GM19351 (cell line): ENCODE measurements around the gene MICB.
"Not testable (repeated sequence)": the region's sequence is repeated elsewhere in the genome, so short reads cannot be mapped to it uniquely, and the experiment has no call there.

Source experiments
- ATAC-seq: cut with Tn5 transposase; IDR thresholded peaks from one replicate; pipeline ENCODE4 v1.9.1; 2021; ENCODE audit warnings: mild to moderate bottlenecking, moderate library complexity; ENCODE audit not compliant: unreplicated experiment

Gene MICB

DNA sequence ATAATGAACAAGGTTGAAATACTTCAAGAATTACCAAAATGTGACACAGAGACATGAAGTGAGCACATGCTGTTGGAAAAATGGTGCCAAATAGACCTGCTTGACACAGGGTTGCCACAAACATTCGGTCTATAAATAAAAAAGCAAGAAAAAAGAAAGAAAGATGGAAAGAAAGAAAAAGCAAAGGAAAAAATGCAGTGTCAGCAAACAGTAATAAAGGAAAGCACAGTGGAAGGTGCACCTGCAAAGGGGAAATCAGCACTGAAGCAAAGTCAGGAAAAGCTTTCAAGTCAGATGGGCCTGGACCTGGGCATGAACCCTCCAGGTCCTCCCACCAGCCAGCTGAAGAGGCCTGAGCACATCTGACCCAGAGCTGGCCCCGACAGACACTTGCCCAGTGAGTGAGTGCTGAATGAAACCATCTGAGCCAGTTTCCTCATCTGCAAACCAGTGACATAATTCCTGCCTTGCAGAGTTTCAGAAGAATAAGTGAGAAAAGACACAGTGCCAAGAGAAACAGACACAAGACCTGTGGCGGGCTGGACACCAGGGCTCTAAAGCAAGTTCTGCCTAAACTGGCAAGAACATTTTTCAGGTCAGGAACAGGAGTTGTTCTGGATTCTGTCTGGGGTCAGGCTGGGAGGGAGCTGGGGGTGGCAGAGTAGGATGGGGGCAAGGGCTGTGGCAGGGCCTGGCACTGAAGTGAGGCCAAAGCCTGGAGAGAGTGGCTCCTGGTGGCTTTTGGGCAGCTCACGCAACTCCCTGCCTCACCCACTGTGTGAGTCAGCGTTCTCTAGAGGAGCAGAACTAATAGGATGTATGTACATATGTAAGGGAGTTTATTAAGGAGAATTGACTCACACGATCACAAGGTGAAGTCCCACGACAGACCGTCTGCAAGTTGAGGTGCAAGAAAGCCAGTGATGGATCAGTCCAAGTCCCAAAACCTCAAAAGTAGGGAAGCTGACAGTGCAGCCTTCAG is 23.9 kb upstream of the MICB start:
- no peak for ATAC-seq

DNA sequence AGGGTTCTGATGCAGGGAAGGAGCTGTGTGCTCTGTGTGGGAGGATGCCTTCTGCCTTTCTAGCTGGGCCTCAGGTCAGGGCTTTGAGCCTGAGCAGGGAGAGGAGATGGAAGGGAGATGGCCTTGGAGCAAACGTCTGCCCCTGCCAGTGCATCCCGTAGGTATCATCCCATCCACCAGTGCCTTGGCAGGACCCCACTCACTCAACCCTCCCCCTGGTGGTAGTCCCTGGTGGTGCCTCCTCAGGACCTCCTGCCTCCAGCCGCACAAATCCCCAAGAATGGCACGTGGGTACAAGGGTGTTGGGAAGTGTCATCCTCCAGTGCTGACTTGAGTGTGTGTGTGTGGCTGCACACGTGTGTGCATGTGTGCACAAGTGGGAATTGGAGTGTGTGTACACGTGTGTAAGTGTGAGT is 23.1 kb upstream of the MICB start:
- ATAC-seq, result no peak

DNA sequence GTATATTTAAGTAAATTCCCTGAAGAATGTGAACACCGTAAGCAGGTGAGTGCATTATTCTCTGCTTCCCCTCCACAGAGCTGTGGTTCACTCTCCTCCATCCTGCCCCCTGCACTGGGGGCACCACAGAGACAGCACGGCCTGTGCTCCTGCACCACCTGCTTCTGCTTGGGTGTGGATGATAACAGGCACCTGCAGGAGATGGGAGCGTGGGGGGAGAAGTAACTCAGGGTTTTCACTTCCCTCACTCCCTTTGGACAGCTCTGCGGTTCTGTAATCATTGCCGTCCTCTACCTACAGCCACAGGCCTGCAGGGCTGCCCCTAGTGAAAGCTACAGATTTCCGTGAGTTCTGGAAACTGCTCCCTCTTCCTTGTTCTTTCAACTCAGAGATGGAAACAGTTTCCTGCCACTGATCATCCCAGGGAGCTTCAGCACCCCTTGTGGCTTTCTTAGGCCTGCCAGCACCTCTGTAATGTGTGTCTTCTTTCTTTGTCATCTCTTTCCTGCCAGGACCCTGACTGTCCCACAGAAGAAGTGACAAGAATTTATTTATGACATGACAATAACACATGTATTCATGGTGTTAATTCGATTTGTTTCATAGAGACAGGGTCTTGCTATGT is 21.3 kb upstream of the MICB start:
- ATAC-seq, result no peak

DNA sequence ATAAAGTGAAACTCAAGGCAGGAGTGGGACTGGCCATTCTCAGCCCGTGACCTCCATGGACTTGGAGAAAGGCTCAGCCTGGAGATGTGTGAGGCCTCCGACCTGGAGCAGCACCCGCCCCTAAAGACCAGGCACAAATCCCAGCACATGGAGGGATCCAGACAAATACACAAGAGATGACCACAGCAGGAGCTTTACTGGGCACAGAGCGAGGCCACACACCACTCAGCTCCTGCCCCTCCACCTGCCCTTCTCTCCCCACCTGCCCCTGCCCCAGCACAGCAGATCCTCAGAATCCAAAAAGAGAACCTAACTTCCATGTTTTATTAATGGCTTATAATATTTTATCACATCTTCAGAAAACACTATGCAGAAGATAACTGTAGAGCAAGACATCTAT is 20.4 kb upstream of the MICB start:
- no peak for ATAC-seq

DNA sequence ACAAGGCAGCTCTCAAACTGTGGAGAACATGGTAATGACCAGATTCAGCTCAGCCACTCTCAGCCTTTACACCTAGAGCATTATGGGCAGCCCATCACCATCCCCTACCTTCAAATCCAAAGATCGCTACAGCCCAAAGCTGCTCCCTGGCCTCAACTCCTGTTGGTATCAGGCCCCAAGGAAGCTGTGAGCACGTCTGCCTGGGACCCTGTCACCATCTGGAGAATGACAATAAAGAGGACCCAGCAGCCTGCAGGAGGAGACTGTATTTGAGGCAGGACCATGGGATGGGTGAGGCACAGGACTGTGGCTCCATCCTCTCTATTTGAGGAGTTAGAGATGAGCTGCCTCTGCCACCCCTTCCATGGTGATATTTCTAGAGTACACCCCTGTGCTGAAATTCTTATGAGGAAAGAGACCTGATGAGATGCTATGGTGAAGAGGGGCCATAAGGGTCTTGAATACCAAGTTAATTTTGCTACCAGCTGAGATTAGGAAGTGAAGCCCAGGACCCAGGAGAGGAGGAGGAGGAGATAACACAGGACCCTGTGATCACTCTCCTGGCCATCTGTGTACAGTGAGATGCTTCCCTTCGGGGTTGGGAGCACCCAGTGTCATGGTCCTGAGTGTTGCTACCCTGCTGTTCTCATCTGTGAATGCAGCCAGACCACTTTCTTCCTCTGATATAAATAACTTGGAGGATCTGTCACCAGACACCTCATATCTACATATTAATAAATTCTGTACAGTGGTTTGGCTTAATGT is 19.6 kb upstream of the MICB start:
- ATAC-seq, result no peak

DNA sequence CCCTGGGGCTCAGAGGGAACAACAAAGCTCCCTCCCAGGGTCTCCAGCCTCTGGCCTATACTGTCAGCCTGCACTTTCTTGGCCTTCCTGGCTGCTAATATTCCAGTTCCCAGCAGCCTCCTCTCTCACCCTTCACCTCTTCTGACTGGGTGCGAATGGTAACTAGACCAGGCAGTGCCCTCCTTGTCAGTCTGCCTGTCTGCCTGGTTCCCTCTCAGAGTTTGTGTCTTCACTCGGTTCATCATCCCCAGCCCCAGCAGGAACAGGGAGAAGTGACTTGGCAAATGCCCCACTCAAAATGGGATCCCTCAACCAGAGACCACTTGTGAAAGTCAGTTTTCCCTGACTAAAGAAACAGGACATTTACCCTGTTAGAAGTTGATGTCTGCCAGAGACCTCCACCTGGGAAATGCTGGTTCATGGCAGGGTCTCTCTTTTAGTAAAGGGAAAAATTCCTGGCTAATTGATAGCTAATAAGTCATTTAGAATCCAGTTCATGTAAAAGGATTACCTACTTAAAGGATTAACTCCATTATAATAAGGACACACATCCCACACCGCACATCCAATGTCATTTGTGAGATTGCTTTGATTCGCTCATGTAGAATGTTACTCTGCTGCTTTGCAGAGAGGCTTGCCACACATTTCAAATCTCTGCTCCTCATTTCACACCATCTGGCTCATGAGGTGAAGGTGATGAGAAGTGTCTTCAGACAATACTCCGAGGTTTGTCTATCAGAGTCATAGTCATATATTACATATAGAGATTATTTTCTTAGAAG is 18.6 kb upstream of the MICB start:
- no peak for ATAC-seq

DNA sequence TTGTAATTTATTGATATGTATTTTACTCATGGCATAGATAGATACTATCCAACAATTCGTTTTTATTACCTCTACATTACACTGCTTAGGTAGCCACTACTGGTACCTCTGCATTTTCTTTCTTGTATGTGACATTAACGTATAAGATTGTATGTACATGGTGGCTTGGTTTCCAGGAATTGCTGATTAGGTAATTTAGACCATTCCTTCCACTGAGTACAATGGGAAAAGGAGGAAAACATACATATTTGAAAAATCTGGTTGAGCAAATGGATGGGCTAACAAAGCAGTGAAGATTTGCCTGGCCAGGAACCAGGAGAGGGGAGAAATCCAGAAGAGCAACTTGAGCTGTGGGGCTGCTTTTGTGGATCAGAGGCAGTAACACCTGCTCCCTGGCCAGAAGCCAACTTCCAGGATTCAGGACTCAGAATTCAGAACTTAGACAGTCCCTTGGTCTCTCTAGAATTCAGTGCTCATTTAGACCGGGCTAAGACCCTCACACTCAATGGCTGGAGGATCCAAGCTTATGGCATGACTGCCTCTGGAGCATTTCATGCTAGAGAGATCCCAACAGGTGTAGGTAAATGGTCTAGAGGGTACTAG is 17.9 kb upstream of the MICB start:
- no peak for ATAC-seq

DNA sequence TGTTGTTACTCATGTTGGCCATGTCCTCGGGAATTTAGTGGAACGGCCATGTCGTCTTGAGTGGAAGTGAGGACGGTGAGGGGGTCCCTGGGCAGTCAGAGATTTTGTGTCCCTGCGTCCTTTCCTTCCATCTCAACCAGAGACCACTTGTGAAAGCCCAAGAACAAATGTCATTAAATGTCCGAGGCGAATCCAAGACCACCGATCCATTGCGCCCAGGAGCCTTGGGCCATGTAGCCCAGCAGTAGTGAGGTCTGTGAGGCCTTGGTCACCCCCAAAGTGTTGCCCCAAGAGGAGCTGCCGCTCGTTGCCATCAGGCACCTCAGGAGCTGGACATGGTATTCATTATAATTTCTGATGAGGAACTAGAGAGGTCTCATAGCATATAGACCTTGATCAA is 17.4 kb upstream of the MICB start:
- ATAC-seq, result no peak

DNA sequence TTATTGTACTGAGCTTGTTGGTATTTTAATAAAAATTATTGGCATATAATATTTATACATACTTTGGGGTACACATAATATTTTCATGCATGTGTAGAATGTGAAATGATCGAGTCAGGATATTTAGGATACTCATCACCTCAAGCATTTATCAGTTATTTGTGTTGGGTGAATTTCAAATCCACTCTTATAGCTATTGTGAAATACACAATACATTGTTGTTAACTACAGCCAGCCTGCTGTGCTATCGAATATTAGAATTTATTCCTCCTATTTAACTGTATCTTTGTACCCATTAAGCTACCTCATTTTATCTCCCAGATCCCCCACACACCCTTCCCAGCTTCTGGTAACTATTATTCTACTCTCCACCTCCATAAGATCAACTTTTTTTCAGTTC is 14.6 kb upstream of the MICB start:
- no peak for ATAC-seq

DNA sequence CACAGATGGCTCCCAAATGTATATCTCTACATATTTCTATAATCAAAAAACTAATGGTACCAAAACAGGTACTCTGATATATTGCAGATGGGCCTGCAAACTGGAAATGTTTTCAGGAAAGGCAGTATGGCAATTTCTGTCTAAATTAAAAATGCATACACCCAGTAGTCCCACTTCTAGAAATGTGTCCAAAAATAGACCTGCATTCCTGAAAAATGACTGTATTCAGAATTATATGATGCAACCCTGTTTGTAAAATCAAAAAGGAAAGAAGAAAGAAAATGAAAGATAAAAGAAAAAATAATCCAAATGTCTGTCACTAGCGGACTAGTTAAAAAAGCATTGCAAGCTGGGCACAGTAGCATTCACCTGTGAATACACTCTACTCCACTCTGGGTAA is 12.9 kb upstream of the MICB start:
- ATAC-seq, result no peak

DNA sequence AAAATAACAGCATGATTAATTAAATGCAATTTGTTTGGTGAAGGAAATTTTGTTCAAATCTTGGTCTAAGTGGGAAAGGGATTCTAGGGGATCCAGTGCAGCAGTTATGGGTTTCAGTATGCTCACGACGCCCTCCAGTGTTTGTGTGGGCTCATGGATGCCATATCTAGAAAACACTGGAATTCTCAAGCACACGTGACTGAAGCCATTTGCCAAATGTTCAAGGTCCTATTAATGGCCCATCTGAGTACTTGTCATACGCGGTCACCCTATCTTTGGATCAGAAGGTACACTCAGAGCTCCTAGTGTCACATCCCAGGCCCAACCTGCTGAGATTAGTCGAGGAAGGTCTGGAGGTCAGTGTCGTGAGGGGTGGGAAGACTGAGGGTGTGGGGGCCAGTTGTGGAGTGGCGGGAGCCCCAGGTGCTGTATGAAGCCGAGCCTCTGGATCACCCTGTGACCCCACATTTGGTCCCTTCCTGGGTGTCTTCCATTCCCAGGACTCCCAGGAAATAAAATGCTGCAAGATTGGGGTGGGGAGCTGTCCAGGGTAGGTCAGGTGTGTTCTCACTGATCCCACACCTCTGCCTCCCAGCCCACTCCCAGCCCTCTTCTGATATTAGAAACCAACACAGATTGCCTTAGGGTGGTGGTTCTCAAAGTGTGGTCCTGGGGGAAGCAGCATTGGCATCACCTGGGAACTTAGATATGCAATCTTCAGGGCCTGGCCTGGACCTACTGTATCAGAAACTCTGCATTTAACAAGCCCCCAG is 11.7 kb upstream of the MICB start:
- not testable (repeated sequence) for ATAC-seq

DNA sequence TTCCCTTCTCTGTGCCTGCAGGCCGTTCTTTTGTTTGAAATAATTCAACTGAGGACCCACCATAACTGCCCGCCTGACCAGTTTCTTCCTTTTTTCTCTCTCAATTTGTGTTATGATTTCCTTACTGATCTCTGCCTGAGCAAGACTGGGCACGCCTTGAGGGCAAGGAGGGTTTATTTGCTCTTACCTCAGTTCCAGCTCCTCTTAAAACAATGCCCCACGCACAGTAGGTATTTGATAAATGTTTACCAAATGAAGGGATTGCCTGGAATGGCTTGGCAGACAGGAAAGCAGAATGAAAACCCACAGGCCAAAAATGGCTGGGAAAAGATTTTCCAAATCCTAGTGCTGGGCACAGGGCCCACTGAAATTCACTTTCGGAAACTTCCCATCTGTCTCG is 10.3 kb upstream of the MICB start:
- ATAC-seq, result not testable (repeated sequence)

DNA sequence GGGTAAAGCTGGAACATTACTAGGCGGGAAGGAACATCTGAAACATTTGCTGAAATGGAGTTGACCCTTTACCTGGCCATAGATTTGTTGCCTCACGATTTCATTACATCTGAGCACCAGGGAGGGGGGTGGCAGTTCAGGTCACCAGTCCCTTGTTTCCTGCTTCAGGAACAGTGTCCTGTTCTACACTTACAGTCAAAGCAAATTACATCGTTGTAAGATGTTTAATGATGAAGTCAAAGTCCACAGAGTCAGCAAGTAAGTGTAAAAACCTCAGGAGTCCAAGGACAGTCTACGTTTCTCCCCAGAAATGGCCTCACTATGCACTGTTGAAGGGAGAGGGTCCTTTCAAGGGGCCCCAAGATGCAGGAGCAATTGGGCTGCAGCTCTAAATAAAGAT is 8.9 kb upstream of the MICB start:
- ATAC-seq, result no peak

DNA sequence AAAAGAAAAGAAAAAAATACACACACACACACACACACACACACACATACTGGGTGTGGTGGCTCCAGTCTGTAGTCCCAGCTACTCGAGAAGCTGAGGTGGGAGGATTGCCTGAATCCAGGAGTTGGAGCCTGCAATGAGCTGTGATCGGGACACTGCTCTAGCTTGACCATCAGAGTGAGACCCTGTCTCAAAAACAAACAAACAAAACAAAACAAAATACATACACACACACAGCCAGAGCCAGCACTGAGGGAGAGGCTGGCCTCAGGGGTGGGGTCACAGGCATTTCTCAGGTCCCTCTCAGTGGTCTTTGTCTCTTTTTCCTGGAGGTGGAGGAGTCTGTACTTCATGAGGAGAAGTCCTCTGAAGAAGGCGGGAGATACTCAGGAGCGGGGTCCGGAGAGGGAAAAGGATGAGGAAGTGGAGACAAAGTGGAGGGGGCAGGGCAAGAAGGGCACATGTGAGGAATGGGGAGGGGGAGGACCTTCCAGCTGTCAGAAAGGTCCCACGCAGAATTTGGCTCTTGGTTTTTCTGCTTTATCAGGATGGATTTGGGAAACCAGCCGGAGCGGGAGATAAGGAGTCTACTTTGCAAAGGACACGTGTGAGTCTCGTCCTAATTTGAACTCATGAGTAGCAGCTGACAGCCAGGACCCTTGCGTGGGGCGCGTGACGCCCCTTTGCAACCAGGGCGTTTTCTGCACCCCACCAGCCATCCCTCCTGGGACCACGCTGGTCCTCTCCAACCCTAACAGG is 7.7 kb upstream of the MICB start:
- ATAC-seq, result no peak

DNA sequence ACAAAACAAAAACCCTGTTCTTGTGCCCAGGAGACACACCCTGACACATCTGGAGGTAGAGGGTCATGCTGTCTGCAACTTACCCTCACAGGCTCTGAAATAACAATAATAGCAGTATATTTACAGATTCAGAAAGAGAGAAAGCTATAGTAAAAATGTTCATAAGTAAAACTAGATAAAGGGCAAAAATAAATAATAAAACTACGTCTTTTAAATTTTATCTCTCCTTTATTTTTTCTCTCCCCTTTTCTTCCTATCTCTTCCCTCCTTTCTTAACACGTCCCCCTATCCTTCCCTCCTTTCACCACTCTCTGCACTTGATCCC is 4.4 kb upstream of the MICB start:
- not testable (repeated sequence) for ATAC-seq

DNA sequence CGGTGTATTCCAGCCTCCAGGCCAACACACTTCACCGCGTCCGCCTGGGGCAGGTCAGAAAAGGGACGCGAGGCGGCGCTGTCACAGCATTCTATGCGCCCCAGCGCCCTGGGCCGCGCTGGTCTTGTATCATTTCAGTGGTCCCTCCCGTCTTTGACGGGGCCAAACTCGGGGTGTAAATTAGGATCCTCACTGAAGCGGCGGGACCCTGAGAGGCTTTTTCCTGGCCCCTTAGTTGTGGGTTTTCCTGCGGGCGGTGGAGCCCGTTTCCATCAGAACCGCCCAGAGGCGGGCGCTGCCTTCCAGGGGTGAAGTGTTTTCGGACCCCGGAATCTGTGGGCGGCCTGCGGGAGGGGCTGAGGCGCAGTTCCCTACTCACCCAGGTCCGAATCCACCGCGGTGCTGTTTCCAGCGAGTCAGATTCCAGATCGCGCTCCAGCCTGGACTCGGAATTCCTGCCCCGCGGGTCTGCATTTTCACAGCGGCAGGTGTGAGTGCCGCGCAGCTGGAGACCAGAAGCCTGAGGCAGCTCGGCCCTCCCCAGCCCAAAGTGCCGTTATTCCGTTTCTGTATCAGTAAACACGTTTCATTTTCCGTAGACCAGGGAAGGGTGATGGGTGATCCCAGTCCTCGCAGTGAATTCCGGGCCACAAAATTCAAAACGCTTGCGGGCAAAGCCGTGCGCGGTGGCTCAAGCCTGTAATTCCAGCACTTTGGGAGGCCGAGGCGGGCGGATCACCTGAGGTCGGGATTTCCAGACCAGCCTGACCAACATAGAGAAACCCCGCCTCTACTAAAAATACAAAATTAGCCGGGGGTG is 3.9 kb upstream of the MICB start:
- peak; percentile 40 for ATAC-seq

DNA sequence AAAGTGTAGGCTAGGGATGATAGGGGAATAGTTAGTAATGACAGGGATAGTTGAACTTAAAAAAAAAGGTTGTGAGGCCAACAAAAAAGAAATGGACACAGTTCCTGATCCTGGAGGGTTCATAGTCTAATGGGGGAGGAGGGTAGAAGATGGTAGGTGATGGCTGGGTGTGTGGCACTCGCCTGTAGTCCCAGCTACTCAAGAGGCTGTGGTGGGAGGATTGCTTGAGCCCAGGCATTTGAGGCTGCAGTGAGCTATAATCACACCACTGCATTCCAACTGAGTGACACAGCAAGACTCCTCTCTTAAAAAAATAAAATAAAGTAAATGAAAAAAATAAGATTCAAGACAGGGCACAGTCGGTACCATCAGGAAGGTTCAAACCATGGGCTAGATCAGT is 2.4 kb upstream of the MICB start:
- no peak for ATAC-seq

DNA sequence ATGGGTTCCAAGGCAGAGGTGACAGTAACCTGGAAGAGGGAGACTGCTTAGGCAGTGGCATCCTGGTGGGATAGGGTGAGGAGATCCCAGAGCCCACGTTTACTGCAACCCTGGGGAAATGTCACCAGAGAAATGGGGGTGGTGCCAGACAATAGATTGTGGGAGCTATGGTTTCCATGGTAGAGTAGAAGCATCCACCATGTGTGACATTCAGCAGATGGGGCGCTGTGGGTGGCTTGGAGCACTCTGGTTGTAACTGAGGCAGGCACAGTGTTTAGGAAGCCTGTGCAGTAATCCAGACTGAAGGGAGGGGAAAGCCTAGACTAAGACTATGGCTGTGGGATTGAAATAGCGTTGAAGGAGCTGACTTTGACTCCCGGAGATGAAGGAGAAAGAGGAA is 1.1 kb upstream of the MICB start:
- ATAC-seq, result not testable (repeated sequence)
